GM12892 (cell line): Measurements from ENCODE around the gene SLC44A4.

ENCODE experiments used
- POLR2A ChIP-seq: IDR thresholded peaks from 2 replicates; pipeline ENCODE4 v1.6.1; 2011; ENCODE audit warnings: low read depth, low read length, control low read depth
- POLR2AphosphoS5 ChIP-seq: IDR thresholded peaks from 2 replicates; pipeline ENCODE4 v1.6.1; 2011; ENCODE audit warnings: low read depth, low read length, control low read depth

- TF ChIP-seq POLR2AphosphoS5 (no peak), POLR2A (no peak)
Observed at GRCh38 chr6:31888276-31889258, 9.8 kb upstream of the SLC44A4 start.
